Uterus (tissue), 2 donors: ENCODE measurements around the gene SH3GL2.

Source experiments
- CTCF ChIP-seq, 4 experiments: fragments of 200-600 bp in 2 of 4; fragments of 450-650 bp in 2 of 4; sonication (generic) in 2 of 4; IDR thresholded peaks; one replicate each; pipeline ENCODE4 v1.5.1; 2016 to 2019; ENCODE audit warnings: antibody characterized with exemption in 4 of 4, mild to moderate bottlenecking in 2 of 4, moderate library complexity in 1 of 4
- POLR2A ChIP-seq, 2 donors: fragments of 450-650 bp; IDR thresholded peaks; one replicate each; pipeline ENCODE4 v1.6.1; 2016; ENCODE audit warnings: antibody characterized with exemption in 2 of 2, mild to moderate bottlenecking in 1 of 2, moderate library complexity in 1 of 2

GRCh38 chr9:17631396-17631795 lies 52.5 kb downstream of the SH3GL2 start:
- TF ChIP-seq CTCF (IDR thresholded peaks at IDR 0.05) (no peak), POLR2A (IDR thresholded peaks at IDR 0.05) (no peak)
